ENCODE results near the gene G3BP2. TPM values are rescaled to one million over a fixed set of nuclear protein-coding genes. Genes with fewer than 3 reads are reported as not detected.
"Not testable (repeated sequence)": the region's sequence is repeated elsewhere in the genome, so short reads cannot be mapped to it uniquely, and the experiment has no call there.

G3BP2 gene
- total RNA-seq, 2 donors from 2014 or later = 128 to 172 TPM

- no peaks in the 10 kb centered on the region for H3K27me3 Mint-ChIP-seq
- peaks cover 22% of the 10 kb centered on the region for H3K4me1 Mint-ChIP-seq
- no peaks in the 10 kb centered on the region for H3K9me3 Mint-ChIP-seq
- H3K4me3 Mint-ChIP-seq = peak overlapping the region; percentile 73
- peak overlapping the region; percentile 87 for H3K27ac Mint-ChIP-seq
- H3K36me3 Mint-ChIP-seq (ENCODE audit: low read depth) = no peaks in the 10 kb centered on the region
- ATAC-seq (replicated peaks) = peak; percentile 89
Measured at GRCh38 chr4:75698162-75698962, 25.2 kb upstream of the G3BP2 start.

GRCh38 chr4:75696581-75696980 is 23.4 kb upstream of the G3BP2 start:
- no peak overlapping the region for H3K27ac Mint-ChIP-seq
- no peak overlapping the region for H3K4me3 Mint-ChIP-seq
- H3K36me3 Mint-ChIP-seq (ENCODE audit: low read depth) = no peaks in the 10 kb centered on the region
- no peak for ATAC-seq (replicated peaks)
- no peaks in the 10 kb centered on the region for H3K9me3 Mint-ChIP-seq
- H3K27me3 Mint-ChIP-seq = no peaks in the 10 kb centered on the region
- peaks cover 22% of the 10 kb centered on the region for H3K4me1 Mint-ChIP-seq

GRCh38 chr4:75696071-75696470 is 22.9 kb upstream of the G3BP2 start:
- H3K9me3 Mint-ChIP-seq = no peaks in the 10 kb centered on the region

DNA sequence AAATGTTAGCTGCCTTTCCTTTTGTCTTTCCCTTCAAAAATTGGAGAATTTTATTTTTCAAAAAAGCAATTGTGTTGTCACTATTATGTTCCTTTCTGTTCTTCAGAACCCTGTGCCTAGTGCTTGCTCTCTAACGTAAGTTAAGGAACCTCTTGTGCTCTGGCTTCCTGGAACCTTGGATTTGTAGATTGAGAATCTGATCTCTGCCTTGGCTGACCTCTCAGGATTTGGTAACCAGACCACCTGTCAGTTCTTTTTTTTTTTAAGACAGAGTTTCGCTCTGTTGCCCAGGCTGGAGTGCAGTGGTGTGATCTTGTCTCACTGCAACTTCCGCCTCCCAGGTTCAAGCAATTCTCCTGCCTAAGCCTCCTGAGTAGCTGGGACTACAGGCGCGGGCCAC is 18.9 kb upstream of the G3BP2 start:
- not testable (repeated sequence) for H3K36me3 Mint-ChIP-seq (ENCODE audit: low read depth); H3K27me3 Mint-ChIP-seq; H3K27ac Mint-ChIP-seq; H3K9me3 Mint-ChIP-seq; H3K4me3 Mint-ChIP-seq; ATAC-seq (replicated peaks); H3K4me1 Mint-ChIP-seq

More at GRCh38 chr4:75696071-75696470, 22.9 kb upstream of the G3BP2 start:
- ATAC-seq (replicated peaks) = no peak
- H3K36me3 Mint-ChIP-seq (ENCODE audit: low read depth) = no peaks in the 10 kb centered on the region
- H3K4me1 Mint-ChIP-seq = peaks cover 22% of the 10 kb centered on the region
- no peak overlapping the region for H3K27ac Mint-ChIP-seq
- H3K4me3 Mint-ChIP-seq = no peak overlapping the region
- no peaks in the 10 kb centered on the region for H3K27me3 Mint-ChIP-seq

DNA sequence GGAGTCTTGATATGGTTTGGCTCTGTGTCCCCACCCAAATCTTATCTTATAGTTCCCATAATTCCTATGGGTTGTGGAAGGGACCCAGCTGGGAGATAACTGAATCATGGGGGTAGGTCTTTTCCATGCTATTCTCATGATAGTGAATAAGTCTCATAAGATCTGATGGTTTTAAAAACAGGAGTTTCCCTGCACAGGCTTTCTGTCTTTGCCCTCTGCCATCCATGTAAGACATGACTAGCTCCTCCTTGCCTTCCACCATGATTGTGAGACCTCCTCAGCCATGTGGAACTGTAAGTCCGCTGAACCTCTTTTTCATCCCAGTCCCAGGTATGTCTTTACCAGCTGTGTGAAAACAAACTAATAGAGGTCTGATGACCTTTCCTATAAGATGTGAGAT is 13.9 kb upstream of the G3BP2 start:
- Mint-ChIP-seq H3K4me1 (peaks cover 13% of the 10 kb centered on the region), H3K27ac (peak overlapping the region; percentile 23), H3K4me3 (peak overlapping the region; percentile 17)
- ATAC-seq (replicated peaks); H3K27me3 Mint-ChIP-seq; H3K36me3 Mint-ChIP-seq (ENCODE audit: low read depth); H3K9me3 Mint-ChIP-seq: not testable (repeated sequence)

DNA sequence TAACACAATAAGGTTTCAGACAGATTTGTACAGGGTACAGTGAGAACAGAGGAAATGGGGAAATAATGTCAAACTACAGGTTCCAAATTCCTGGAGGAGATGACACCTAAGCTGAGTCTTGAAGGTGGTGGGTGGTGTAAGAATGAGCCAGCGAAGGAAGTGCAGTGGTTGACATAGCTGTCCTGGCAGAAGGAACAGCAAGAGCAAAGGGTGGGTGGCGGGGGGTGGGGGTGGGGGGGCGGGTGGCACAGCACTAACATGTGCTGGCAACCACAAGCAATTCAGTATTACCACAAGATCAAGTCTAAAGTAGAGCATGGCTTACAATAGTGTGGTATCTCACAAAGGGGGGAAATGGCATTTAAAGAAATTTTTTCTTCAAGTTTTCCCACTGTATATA is 13.1 kb upstream of the G3BP2 start:
- Mint-ChIP-seq H3K36me3 (ENCODE audit: low read depth) (no peaks in the 10 kb centered on the region), H3K9me3 (no peaks in the 10 kb centered on the region), H3K4me3 (peak overlapping the region; percentile 7), H3K4me1 (peaks cover 13% of the 10 kb centered on the region), H3K27me3 (no peaks in the 10 kb centered on the region), H3K27ac (peak overlapping the region; percentile 18)
- ATAC-seq (replicated peaks) = peak; percentile 82

- no peak for ATAC-seq (replicated peaks)
- Mint-ChIP-seq H3K27me3 (no peaks in the 10 kb centered on the region), H3K27ac (peak overlapping the region; percentile 18), H3K4me1 (peaks cover 13% of the 10 kb centered on the region), H3K4me3 (peak overlapping the region; percentile 7), H3K36me3 (ENCODE audit: low read depth) (no peaks in the 10 kb centered on the region), H3K9me3 (no peaks in the 10 kb centered on the region)
Measured at GRCh38 chr4:75685546-75686189, 12.5 kb upstream of the G3BP2 start.

DNA sequence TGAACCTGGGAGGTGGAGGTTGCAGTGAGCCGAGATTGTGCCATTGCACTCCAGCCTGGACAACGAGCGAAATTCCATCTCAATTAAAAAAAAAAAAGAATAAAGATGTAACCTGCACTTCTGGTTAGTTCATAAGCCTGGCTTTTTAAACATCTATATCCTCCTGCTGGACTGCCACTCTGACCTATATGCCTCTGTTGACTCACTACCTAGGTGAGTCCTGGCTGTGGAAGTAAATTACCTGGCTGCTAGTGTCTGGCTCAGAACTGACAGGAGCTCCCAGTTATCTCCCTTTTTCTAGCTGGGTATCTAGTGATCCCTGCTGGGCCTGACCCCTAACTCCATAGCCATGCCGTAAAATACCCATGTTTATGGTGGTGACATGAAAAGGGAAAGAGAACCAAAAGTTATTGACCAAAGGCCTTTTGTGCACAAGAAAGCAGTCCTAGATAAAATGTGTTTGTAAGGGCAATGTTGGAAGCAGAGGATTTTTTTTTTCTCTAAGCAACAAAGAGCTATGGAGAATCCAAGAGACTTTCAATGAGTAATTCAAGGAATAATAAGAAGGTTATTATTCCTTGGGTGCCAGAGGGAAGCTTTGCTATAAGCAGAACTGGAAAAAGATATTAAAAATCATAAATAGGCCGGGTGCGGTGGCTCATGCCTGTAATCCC is 10.4 kb upstream of the G3BP2 start:
- no peaks in the 10 kb centered on the region for H3K9me3 Mint-ChIP-seq

GRCh38 chr4:75679876-75680575 is 6.8 kb upstream of the G3BP2 start:
- Mint-ChIP-seq H3K4me1 (peaks cover 8% of the 10 kb centered on the region), H3K36me3 (ENCODE audit: low read depth) (no peaks in the 10 kb centered on the region), H3K27ac (no peak overlapping the region), H3K9me3 (no peaks in the 10 kb centered on the region), H3K27me3 (no peaks in the 10 kb centered on the region), H3K4me3 (no peak overlapping the region)
- ATAC-seq (replicated peaks) = no peak

More for the DNA sequence above, 10.4 kb upstream of the G3BP2 start:
- Mint-ChIP-seq H3K27ac (peak overlapping the region; percentile 51), H3K27me3 (no peaks in the 10 kb centered on the region), H3K4me3 (peak overlapping the region; percentile 59), H3K36me3 (ENCODE audit: low read depth) (no peaks in the 10 kb centered on the region), H3K4me1 (peaks cover 13% of the 10 kb centered on the region)
- peak; percentile 30 for ATAC-seq (replicated peaks)

DNA sequence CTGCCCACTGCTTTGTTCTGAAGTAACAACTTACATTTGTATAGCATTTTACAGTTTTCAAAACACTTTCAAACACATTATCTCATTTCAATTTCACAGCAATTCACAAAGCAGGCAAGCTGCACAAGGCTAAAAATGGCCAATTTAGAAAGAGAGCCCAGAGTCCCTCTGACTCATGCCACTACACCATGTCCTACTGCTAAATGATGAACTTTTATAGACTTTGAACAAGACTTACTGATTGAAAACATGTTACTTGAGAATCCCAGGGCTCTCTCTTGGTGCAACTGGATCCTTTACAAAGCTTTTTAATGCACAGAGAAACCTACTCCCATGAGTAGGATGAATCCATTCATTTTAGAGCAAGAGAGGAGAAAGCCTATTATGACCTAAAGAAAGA is 5.8 kb upstream of the G3BP2 start:
- Mint-ChIP-seq H3K4me1 (peaks cover 11% of the 10 kb centered on the region), H3K36me3 (ENCODE audit: low read depth) (no peaks in the 10 kb centered on the region), H3K27ac (no peak overlapping the region), H3K4me3 (no peak overlapping the region), H3K27me3 (no peaks in the 10 kb centered on the region), H3K9me3 (no peaks in the 10 kb centered on the region)
- no peak for ATAC-seq (replicated peaks)

DNA sequence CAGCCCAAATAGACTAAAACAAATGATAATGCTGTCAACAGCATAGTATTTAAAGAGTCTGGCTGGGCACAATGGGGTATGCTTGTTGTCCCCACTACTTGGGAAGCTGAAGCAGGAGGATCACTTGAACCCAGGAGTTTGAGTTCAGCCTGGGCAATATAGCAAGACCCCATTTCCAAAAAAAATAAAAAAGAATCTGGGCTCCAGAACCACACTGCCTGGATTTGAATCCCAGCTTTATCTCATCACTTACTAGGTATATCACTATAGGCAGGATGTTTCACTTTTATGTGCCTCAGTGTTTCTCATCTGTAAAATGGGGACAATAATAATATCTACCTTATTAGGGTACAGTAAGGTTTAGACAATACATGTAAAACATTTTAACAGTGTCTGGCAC is 5.3 kb upstream of the G3BP2 start:
- no peaks in the 10 kb centered on the region for H3K27me3 Mint-ChIP-seq
- H3K4me3 Mint-ChIP-seq = no peak overlapping the region
- H3K27ac Mint-ChIP-seq = no peak overlapping the region
- H3K4me1 Mint-ChIP-seq = peaks cover 14% of the 10 kb centered on the region
- no peak for ATAC-seq (replicated peaks)
- peaks cover 2% of the 10 kb centered on the region for H3K36me3 Mint-ChIP-seq (ENCODE audit: low read depth)
- H3K9me3 Mint-ChIP-seq = no peaks in the 10 kb centered on the region

- H3K27me3 Mint-ChIP-seq = no peaks in the 10 kb centered on the region
Measured at GRCh38 chr4:75675004-75675531, 1.9 kb upstream of the G3BP2 start.

GRCh38 chr4:75673959-75674328 is 733 bp upstream of the G3BP2 start:
- Mint-ChIP-seq H3K4me3 (peak overlapping the region; percentile 100), H3K36me3 (ENCODE audit: low read depth) (peaks cover 42% of the 10 kb centered on the region), H3K4me1 (peaks cover 25% of the 10 kb centered on the region), H3K27ac (peak overlapping the region; percentile 99), H3K9me3 (no peaks in the 10 kb centered on the region), H3K27me3 (no peaks in the 10 kb centered on the region)
- ATAC-seq (replicated peaks) = no peak

More at GRCh38 chr4:75675004-75675531, 1.9 kb upstream of the G3BP2 start:
- H3K27ac Mint-ChIP-seq = no peak overlapping the region
- H3K9me3 Mint-ChIP-seq = no peaks in the 10 kb centered on the region
- H3K4me3 Mint-ChIP-seq = no peak overlapping the region
- peaks cover 17% of the 10 kb centered on the region for H3K4me1 Mint-ChIP-seq
- ATAC-seq (replicated peaks) = no peak
- peaks cover 33% of the 10 kb centered on the region for H3K36me3 Mint-ChIP-seq (ENCODE audit: low read depth)

GRCh38 chr4:75672461-75673026 is 667 bp downstream of the G3BP2 start:
- no peaks in the 10 kb centered on the region for H3K9me3 Mint-ChIP-seq
- peak overlapping the region; percentile 100 for H3K4me3 Mint-ChIP-seq
- H3K27ac Mint-ChIP-seq = peak overlapping the region; percentile 99
- peak; percentile 31 for ATAC-seq (replicated peaks)
- no peaks in the 10 kb centered on the region for H3K27me3 Mint-ChIP-seq
- H3K36me3 Mint-ChIP-seq (ENCODE audit: low read depth) = peaks cover 54% of the 10 kb centered on the region
- H3K4me1 Mint-ChIP-seq = peaks cover 37% of the 10 kb centered on the region
